CD8-positive, alpha-beta memory T cell (primary cell): ENCODE data around the gene NINJ1. TPM values are rescaled to one million over a fixed set of nuclear protein-coding genes. Genes with fewer than 3 reads are reported as not detected.
A peak's percentile ranks its signal among the peaks of the same experiment; 100 is the strongest.

Source experiments
- CTCF ChIA-PET: fragments of 350-600 bp; sonication (Branson Sonifier 250); formaldehyde crosslinking; loops from one replicate; lab custom pipeline; 2021; ENCODE audit warnings: antibody characterized with exemption; lab: Charles Lee
- POLR2A ChIA-PET: fragments of 350-600 bp; sonication (Branson Sonifier 250); formaldehyde crosslinking; loops from one replicate; lab custom pipeline; 2021; ENCODE audit warnings: antibody characterized with exemption; lab: Charles Lee
- DNase-seq, 5 donors: peaks; one replicate each; pipeline versions ENCODE4 v3.0.0 to v3.0.0-alpha.2; 2020 to 2022; ENCODE audit warnings: mixed read lengths in 1 of 5
- H3K27ac ChIP-seq: one replicate; pipeline ENCODE4 v1.7.0; 2013; ENCODE audit warnings: low read depth, mild to moderate bottlenecking, low read length, moderate library complexity
- H3K27me3 ChIP-seq: 2 replicates; pipeline ENCODE4 v1.7.0; 2013; ENCODE audit warnings: low read length, mild to moderate bottlenecking; ENCODE audit not compliant: insufficient read depth, poor library complexity, severe bottlenecking
- H3K36me3 ChIP-seq: 2 replicates; pipeline ENCODE4 v1.7.0; 2013; ENCODE audit warnings: mild to moderate bottlenecking, low read length, moderate library complexity; ENCODE audit not compliant: insufficient read depth
- H3K4me1 ChIP-seq: 2 replicates; pipeline ENCODE4 v1.7.0; 2013; ENCODE audit warnings: mild to moderate bottlenecking, low read length, moderate library complexity; ENCODE audit not compliant: insufficient read depth
- H3K4me3 ChIP-seq: 2 replicates; pipeline ENCODE4 v1.7.0; 2013; ENCODE audit warnings: mild to moderate bottlenecking, low read length
- H3K9me3 ChIP-seq: 2 replicates; pipeline ENCODE4 v1.7.0; 2013; ENCODE audit warnings: mild to moderate bottlenecking, low read length
- H3K27ac Mint-ChIP-seq, 8 donors: one replicate each; pipeline ENCODE4 v1.8.0; 2020 to 2021; ENCODE audit warnings: mixed read lengths in 8 of 8, mild to moderate bottlenecking in 6 of 8, inconsistent platforms in 3 of 8, moderate library complexity in 3 of 8
- H3K27me3 Mint-ChIP-seq, 2 donors: one replicate each; pipeline ENCODE4 v1.8.0; 2020 to 2021; ENCODE audit warnings: mixed read lengths in 2 of 2, mild to moderate bottlenecking in 1 of 2, moderate library complexity in 1 of 2
- H3K36me3 Mint-ChIP-seq, 3 donors: one replicate each; pipeline ENCODE4 v1.8.0; 2020 to 2021; ENCODE audit warnings: mixed read lengths in 3 of 3, inconsistent platforms in 1 of 3, mild to moderate bottlenecking in 1 of 3
- H3K4me1 Mint-ChIP-seq, 3 donors: one replicate each; pipeline ENCODE4 v1.8.0; 2020 to 2021; ENCODE audit warnings: mixed read lengths in 3 of 3, inconsistent platforms in 1 of 3, mild to moderate bottlenecking in 1 of 3
- H3K4me3 Mint-ChIP-seq, 7 donors: one replicate each; pipeline ENCODE4 v1.8.0; 2020 to 2021; ENCODE audit warnings: mixed read lengths in 7 of 7, mild to moderate bottlenecking in 6 of 7, moderate library complexity in 4 of 7, inconsistent platforms in 2 of 7
- H3K9me3 Mint-ChIP-seq, 5 donors: one replicate each; pipeline ENCODE4 v1.8.0; 2020 to 2022; ENCODE audit warnings: mixed read lengths in 5 of 5, mild to moderate bottlenecking in 3 of 5, moderate library complexity in 2 of 5, inconsistent platforms in 1 of 5
- polyA plus RNA-seq: library from polyadenylated mRNA; unstranded; fragments of 300-500 nt; fragmentation: Illumina TruSeq; gene quantifications from one replicate; pipeline ENCODE4 v1.2.3, GENCODE V29; 2021
- total RNA-seq, 2 experiments: library from RNA; stranded (reverse); gene quantifications; one replicate each; pipeline ENCODE4 v1.2.3, GENCODE V29; 2021

NINJ1 gene
- total and polyA plus RNA-seq, 3 experiments from 2014 or later = 59.9 to 103 (median 62.9) TPM

DNA sequence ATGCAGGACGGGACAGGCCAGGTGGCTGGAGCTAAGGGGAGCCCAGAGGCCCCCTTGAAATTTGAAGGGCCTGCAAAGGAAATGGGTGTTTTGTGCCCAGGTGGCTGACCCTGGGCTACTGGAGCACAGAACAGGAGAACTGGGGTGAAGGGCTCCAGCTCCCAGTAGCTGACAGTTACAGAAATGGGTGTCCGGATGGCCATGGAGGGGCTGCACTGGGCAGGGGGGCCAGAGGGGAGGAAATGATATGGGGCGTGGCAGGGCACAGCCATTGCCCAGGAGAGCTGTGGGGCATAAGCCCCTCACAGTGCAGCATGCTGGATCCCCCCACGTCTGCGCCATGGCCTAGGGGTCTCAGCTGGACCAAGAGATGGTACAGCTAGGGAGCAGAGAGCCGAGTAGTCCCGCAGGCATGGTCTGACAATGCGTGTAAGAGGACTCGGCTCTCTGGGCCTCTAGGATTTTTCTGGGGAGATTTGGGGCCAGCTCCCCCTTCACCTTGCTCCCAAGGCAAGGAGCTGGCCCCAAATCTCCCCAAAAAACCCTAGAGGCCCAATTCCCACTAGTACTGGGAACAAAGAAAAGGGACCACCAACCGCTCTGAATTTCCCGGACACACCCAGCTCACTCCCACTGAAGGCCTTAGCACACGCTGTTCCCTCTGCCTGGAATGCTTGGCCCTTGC lies 45.9 kb downstream of the NINJ1 start:
- Histone ChIP-seq H3K27me3 (no peaks in the 10 kb centered on the region), H3K36me3 (peaks cover 20% of the 10 kb centered on the region), H3K4me3 (no peak overlapping the region), H3K4me1 (peaks cover 14% of the 10 kb centered on the region), H3K27ac (no peak overlapping the region), H3K9me3 (no peaks in the 10 kb centered on the region)
- Mint-ChIP-seq H3K4me1 (peaks cover 20 to 47% (median 32%) of the 10 kb centered on the region in 3 donors), H3K9me3 (no peaks in the 10 kb centered on the region), H3K27ac (peak overlapping the region in 4 of 8 donors; percentile 52 to 84 (median 78)), H3K27me3 (no peaks in the 10 kb centered on the region), H3K4me3 (no peak overlapping the region), H3K36me3 (peaks cover 10 to 51% (median 21%) of the 10 kb centered on the region in 3 donors)
- ChIA-PET CTCF (interaction anchor here (1.0 to 1.5 kb wide), 2 partner anchors 11 to 85 kb away, joined by 4 to 6 read pairs; no protein-coding TSS in a partner anchor), POLR2A (interaction anchor here (2.6 kb wide), 1 partner anchor 24 kb away, joined by 7 read pairs; no protein-coding TSS in a partner anchor)
- DNase-seq = no peak

DNA sequence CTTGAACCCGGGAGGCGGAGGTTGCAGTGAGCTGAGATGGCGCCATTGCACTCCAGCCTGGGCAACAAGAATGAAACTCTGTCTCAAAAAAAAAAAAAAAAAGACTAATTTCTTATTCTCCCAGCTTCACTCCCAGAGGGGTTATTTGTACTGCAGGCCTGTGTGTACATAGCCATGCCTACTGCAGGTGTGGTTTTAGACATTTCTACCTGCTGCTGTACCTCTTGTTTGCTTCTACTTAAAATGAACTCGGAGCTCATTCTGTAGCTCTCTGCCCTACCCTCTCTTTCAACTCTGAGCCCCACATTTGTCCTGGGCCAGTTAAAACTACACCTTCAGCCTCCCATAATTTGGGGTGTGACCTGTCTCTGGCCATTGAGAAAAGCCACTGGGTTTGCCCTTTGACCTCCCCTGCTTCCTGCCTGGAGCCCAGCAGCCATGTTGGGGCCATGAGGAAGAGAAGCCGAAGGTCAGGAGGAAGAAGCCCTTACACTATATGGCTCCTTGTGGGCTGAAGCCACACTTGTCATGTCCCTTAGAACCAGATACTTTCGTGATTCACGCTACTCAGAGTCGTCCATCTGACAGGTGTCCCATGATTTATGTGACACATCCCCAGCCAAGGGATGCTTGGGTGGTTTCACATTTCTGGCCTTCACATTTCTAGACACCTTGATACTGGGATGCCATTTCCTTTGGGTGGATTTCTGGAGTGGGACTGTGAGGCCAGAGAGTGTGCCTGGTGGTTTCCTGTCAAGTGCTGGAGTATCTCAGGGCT lies 47.4 kb downstream of the NINJ1 start:
- Mint-ChIP-seq H3K4me3 (no peak overlapping the region), H3K27ac (peak overlapping the region in 3 of 8 donors; percentile 13 to 93 (median 42)), H3K9me3 (no peaks in the 10 kb centered on the region), H3K36me3 (peaks cover 10 to 59% (median 21%) of the 10 kb centered on the region in 3 donors), H3K4me1 (peaks cover 14 to 44% (median 23%) of the 10 kb centered on the region in 3 donors), H3K27me3 (no peaks in the 10 kb centered on the region)
- Histone ChIP-seq H3K36me3 (peaks cover 20% of the 10 kb centered on the region), H3K27me3 (no peaks in the 10 kb centered on the region), H3K4me1 (peaks cover 19% of the 10 kb centered on the region), H3K4me3 (no peak overlapping the region), H3K9me3 (no peaks in the 10 kb centered on the region), H3K27ac (no peak overlapping the region)
- no peak for DNase-seq
- CTCF ChIA-PET = no interaction called here
- POLR2A ChIA-PET = no interaction called here

DNA sequence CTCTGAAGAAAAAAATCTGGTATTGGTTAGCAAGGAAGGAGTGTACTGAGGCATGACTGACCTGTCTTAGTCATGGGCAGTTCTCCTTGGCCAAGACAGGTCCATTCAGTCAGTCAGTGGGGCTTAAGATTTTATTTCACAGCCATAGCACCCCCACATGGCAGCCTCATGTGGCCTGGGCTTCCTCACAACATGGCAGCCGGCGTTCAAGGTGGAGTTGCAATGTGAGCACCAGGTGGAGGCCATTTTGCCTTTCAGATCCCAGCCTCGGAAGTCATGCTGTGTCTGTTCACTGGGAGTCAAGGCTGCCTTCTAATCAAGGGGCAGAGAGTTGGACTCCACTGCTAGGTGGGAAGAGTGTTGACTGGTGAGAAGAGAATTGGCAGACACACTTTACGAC lies 48.4 kb downstream of the NINJ1 start:
- Histone ChIP-seq H3K27me3 (no peaks in the 10 kb centered on the region), H3K9me3 (no peaks in the 10 kb centered on the region), H3K27ac (no peak overlapping the region), H3K4me3 (no peak overlapping the region), H3K4me1 (peaks cover 19% of the 10 kb centered on the region), H3K36me3 (peaks cover 26% of the 10 kb centered on the region)
- H3K9me3 Mint-ChIP-seq = no peaks in the 10 kb centered on the region
- peaks cover 14 to 42% (median 23%) of the 10 kb centered on the region in 3 donors for H3K4me1 Mint-ChIP-seq
- H3K27ac Mint-ChIP-seq = peak overlapping the region in 1 of 8 donors; percentile 34
- H3K4me3 Mint-ChIP-seq = no peak overlapping the region
- no peak for DNase-seq
- no peaks in the 10 kb centered on the region for H3K27me3 Mint-ChIP-seq
- POLR2A ChIA-PET = interaction anchor here (0.6 to 1.0 kb wide), 2 partner anchors 35 to 49 kb away, joined by 3 to 4 read pairs; no protein-coding TSS in a partner anchor
- CTCF ChIA-PET = no interaction called here
- H3K36me3 Mint-ChIP-seq = peaks cover 10 to 67% (median 22%) of the 10 kb centered on the region in 3 donors

DNA sequence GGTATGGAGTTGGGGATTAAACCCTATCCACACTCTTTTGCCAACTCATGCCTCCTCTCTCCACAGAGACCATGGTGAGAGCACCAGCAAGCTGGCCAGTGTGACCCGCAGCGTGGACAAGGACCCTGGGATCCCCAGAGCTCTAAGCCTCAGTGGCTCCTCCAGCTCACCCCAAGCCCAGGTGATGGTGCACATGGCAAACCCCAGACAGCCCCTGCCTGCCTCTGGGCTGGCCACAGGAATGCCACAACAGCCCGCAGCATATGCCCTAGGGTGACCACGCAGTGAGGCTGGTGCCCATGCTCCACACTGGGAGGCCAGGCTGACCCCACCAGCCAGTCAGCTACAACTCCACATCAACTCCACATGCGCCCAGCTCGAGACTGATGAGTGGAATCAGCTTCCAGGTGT lies 49.6 kb downstream of the NINJ1 start:
- H3K9me3 Mint-ChIP-seq = no peaks in the 10 kb centered on the region
- H3K9me3 ChIP-seq = no peaks in the 10 kb centered on the region
- H3K27ac ChIP-seq = no peak overlapping the region
- peaks cover 32% of the 10 kb centered on the region for H3K36me3 ChIP-seq
- no peaks in the 10 kb centered on the region for H3K27me3 Mint-ChIP-seq
- DNase-seq = peak in 1 of 5 donors; percentile 27
- H3K4me3 Mint-ChIP-seq = no peak overlapping the region
- H3K36me3 Mint-ChIP-seq = peaks cover 15 to 71% (median 28%) of the 10 kb centered on the region in 3 donors
- ChIA-PET CTCF (no interaction called here), POLR2A (interaction anchor here (1.0 to 1.5 kb wide), 2 partner anchors 11 to 47 kb away, joined by 3 to 6 read pairs; no protein-coding TSS in a partner anchor)
- peaks cover 12 to 36% (median 15%) of the 10 kb centered on the region in 3 donors for H3K4me1 Mint-ChIP-seq
- peaks cover 19% of the 10 kb centered on the region for H3K4me1 ChIP-seq
- no peak overlapping the region for H3K4me3 ChIP-seq
- peak overlapping the region in 1 of 8 donors; percentile 27 for H3K27ac Mint-ChIP-seq
- no peaks in the 10 kb centered on the region for H3K27me3 ChIP-seq

DNA sequence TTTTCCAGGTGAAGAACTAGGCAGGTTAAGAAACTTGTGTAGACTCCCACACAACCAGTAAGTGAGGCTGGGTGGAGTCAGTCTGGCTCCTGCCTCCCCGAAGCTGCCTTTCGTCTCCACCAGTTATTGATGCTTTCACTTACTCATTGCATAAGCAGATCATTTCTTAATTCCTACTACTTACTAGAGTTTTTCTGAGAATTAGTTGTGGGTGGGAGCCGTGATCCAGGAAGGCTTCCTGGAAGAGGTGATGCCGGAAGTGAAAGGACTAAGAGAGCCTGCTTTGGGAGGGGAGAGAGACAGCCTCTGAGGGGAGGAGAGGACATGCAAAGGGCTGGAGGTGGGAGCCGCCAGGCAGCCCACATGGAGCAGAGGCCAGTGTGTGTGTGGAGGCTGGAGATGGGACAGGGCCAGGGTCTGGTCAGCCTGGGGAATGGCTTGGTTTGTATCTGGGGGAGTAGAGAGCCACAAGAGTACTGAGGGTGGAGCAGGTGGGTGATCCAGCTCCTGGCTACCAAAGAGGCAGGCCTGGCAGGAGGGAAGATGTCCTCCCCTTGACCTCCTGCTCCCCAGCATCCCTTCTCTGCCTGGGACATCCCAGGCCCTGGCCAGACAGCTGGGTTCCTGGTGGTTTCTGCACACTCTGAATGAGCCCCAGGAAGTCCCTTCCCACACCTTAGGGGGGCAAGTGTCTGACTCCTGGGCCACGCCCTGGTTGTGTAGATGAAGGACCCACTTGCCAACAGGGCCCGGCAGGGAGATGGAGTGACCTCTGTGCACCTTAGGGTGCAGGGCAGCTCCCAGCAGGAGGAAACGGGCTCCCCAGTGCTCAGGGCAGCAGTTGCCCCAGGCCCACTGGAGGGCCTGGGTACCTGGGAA lies 50.2 kb downstream of the NINJ1 start:
- Mint-ChIP-seq H3K4me3 (peak overlapping the region in 5 of 7 donors; percentile 23 to 66 (median 58)), H3K27me3 (no peaks in the 10 kb centered on the region), H3K9me3 (no peaks in the 10 kb centered on the region), H3K27ac (peak overlapping the region; percentile 60 to 99 (median 79)), H3K4me1 (peaks cover 12 to 33% (median 13%) of the 10 kb centered on the region in 3 donors), H3K36me3 (peaks cover 15 to 74% (median 28%) of the 10 kb centered on the region in 3 donors)
- H3K27ac ChIP-seq = no peak overlapping the region
- no peak for DNase-seq
- H3K27me3 ChIP-seq = no peaks in the 10 kb centered on the region
- ChIA-PET POLR2A (interaction anchor here (1.5 kb wide), 2 partner anchors 11 to 13 kb away, joined by 3 to 6 read pairs; no protein-coding TSS in a partner anchor), CTCF (interaction anchor here (2.5 kb wide), 1 partner anchor 26 kb away, joined by 6 read pairs; no protein-coding TSS in a partner anchor)
- no peaks in the 10 kb centered on the region for H3K9me3 ChIP-seq
- H3K36me3 ChIP-seq = peaks cover 37% of the 10 kb centered on the region
- no peak overlapping the region for H3K4me3 ChIP-seq
- peaks cover 19% of the 10 kb centered on the region for H3K4me1 ChIP-seq

DNA sequence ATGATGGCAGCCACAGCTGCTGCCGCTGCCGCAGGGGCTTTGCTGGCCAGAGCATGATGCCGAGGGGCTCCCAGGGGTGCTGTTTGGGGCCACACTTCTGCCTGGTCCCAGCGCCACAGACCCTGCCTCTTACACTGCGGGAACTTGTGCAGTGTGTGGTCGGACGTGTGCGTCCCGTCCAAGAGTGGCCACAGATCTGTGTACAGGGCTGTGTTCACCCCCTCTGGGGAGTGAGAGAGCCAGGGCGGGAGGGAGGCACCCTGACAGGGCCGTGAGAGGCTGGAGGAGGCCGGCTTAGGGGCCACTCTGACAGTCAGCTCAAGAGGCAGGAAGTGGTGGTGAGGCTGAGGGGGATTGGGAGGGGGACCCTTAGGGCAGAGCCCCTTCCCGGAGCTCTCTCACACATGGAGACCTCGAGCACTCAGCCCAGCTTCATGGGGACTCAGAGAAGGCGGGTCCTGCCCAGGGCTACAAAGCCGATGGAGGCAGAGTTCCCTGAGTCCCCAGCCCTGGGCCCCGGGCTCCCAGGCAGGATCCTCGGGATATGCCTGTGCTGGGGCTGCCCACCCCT lies 51.1 kb downstream of the NINJ1 start:
- H3K27me3 ChIP-seq = no peaks in the 10 kb centered on the region
- POLR2A ChIA-PET = interaction anchor here (1.5 kb wide), 2 partner anchors 12 kb away, joined by 3 to 6 read pairs; no protein-coding TSS in a partner anchor
- peaks cover 12 to 33% (median 13%) of the 10 kb centered on the region in 3 donors for H3K4me1 Mint-ChIP-seq
- peaks cover 19% of the 10 kb centered on the region for H3K4me1 ChIP-seq
- no peaks in the 10 kb centered on the region for H3K9me3 Mint-ChIP-seq
- H3K36me3 Mint-ChIP-seq = peaks cover 15 to 70% (median 25%) of the 10 kb centered on the region in 3 donors
- peak overlapping the region in 1 of 7 donors; percentile 57 for H3K4me3 Mint-ChIP-seq
- CTCF ChIA-PET = interaction anchor here (2.0 to 2.5 kb wide), 2 partner anchors 26 to 79 kb away, joined by 6 to 8 read pairs; no protein-coding TSS in a partner anchor
- peak in 1 of 5 donors; percentile 46 for DNase-seq
- H3K36me3 ChIP-seq = peaks cover 37% of the 10 kb centered on the region
- no peaks in the 10 kb centered on the region for H3K27me3 Mint-ChIP-seq
- peak overlapping the region in 5 of 8 donors; percentile 22 to 83 (median 63) for H3K27ac Mint-ChIP-seq
- H3K27ac ChIP-seq = no peak overlapping the region
- H3K9me3 ChIP-seq = no peaks in the 10 kb centered on the region
- no peak overlapping the region for H3K4me3 ChIP-seq

DNA sequence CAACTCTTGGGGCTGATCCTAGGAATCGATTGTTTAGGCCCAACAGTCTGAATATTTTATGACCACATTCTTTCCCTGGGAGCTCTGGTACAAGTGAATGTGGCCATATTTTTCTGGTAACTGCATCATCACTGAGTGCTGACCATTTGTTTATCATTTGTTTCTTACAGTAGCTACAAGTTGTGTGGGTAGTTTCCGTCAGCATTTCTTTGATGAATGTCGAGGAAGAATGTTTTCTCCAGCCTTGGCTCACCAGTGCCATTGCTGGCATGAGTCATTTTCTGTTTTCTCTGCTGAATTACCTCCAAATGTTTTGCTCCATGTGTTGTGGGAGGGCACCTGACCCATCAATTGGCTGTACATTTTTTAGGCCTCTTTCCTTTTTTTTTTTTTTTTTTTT lies 52.1 kb downstream of the NINJ1 start:
- Histone ChIP-seq H3K4me3 (no peak overlapping the region), H3K4me1 (peaks cover 19% of the 10 kb centered on the region), H3K9me3 (no peaks in the 10 kb centered on the region), H3K27ac (no peak overlapping the region), H3K36me3 (peaks cover 37% of the 10 kb centered on the region), H3K27me3 (no peaks in the 10 kb centered on the region)
- ChIA-PET CTCF (interaction anchor here (2.0 to 2.5 kb wide), 3 partner anchors 8 to 78 kb away, joined by 6 to 8 read pairs (median 6); no protein-coding TSS in a partner anchor), POLR2A (no interaction called here)
- Mint-ChIP-seq H3K9me3 (no peaks in the 10 kb centered on the region), H3K36me3 (peaks cover 18 to 74% (median 27%) of the 10 kb centered on the region in 3 donors), H3K27me3 (no peaks in the 10 kb centered on the region), H3K4me3 (no peak overlapping the region), H3K4me1 (peaks cover 13 to 40% (median 14%) of the 10 kb centered on the region in 3 donors), H3K27ac (no peak overlapping the region)
- DNase-seq = no peak
